ENCODE results near the gene OCA2. TPM values are rescaled to one million over a fixed set of nuclear protein-coding genes. Genes with fewer than 3 reads are reported as not detected.
"Not testable (repeated sequence)": the region's sequence is repeated elsewhere in the genome, so short reads cannot be mapped to it uniquely, and the experiment has no call there.

The OCA2 gene
- total and polyA plus RNA-seq, 2 donors: 0.30 to 3.0 TPM

GRCh38 chr15:27723821-27724220, 375.3 kb downstream of the OCA2 start:
- H3K27ac ChIP-seq (ENCODE audit: low read depth): no peak overlapping the region
- H3K4me3 ChIP-seq (ENCODE audit: low read depth, low read length): no peak overlapping the region
- DNase-seq (ENCODE audit: extremely low spot score): no peak
- 60% methylated on average over 5 of the region's 5 CpGs for WGBS
- H3K36me3 ChIP-seq (ENCODE audit: insufficient read depth): no peaks in the 10 kb centered on the region
- no peaks in the 10 kb centered on the region for H3K4me1 ChIP-seq (ENCODE audit: insufficient read depth)

DNA sequence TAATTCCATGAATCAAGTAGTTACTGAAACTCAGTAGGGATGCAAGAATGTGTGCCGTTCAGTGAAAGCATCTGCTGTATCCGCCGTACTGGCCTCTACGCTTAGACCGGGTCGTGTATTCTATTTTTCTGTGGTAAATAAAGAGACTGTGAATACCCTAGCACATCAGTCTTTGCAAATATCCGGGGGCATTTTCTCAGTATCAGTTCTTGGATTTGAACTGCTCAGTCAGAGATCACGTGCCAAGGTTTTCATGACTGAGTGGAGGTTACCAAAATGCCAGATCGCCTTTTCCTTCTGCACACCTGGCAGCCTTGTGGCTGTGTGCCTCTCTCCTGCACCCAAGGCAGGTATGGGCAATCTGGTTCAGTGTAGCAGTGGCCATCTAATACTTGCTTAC, 377.0 kb downstream of the OCA2 start:
- Histone ChIP-seq H3K36me3 (ENCODE audit: insufficient read depth) (no peaks in the 10 kb centered on the region), H3K4me1 (ENCODE audit: insufficient read depth) (no peaks in the 10 kb centered on the region), H3K4me3 (ENCODE audit: low read depth, low read length) (no peak overlapping the region), H3K27ac (ENCODE audit: low read depth) (no peak overlapping the region)
- no peak for DNase-seq (ENCODE audit: extremely low spot score)
- 79% methylated on average over 9 of the region's 9 CpGs for WGBS

DNA sequence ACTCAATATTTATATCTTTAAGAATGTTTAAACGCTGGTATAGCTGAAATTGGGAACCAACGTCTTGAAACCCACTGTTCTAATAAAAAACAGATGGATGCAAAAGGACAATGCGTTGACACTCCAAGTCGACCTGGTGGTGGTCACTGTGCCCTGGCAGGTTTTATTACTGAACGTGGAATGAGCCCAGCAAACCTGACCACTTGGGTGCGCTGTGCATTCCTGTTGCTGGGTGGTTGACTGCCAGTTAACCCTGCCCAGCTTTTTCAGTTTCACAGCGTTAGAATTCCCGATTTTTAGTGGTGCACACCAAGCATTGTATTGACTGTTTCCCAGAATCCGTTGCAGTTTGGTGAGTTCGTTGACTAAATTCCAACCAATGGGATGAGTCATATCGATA, 384.4 kb downstream of the OCA2 start:
- Histone ChIP-seq H3K4me1 (ENCODE audit: insufficient read depth) (no peaks in the 10 kb centered on the region), H3K4me3 (ENCODE audit: low read depth, low read length) (no peak overlapping the region), H3K27ac (ENCODE audit: low read depth) (no peak overlapping the region), H3K36me3 (ENCODE audit: insufficient read depth) (no peaks in the 10 kb centered on the region)
- 84% methylated on average over 11 of the region's 11 CpGs for WGBS
- no peak for DNase-seq (ENCODE audit: extremely low spot score)

DNA sequence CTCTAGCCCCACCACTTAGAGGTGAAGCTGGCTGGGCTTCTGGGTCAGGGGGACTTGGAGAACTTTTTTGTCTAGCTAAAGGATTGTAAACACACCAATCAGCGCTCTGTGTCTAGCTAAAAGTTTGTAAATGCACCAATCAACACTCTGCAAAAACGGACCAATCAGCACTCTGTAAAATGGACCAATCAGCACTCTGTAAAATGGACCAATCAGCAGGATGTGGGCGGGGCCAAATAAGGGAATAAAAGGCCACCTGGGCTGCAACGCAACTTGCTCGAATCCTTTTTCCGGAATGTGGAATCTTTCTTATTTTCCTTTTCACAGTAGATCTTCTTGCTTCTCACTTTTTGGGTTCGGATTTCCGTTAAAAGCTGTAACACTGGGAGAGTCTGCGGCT, 385.3 kb downstream of the OCA2 start:
- not testable (repeated sequence) for H3K4me1 ChIP-seq (ENCODE audit: insufficient read depth); H3K36me3 ChIP-seq (ENCODE audit: insufficient read depth); DNase-seq (ENCODE audit: extremely low spot score); H3K4me3 ChIP-seq (ENCODE audit: low read depth, low read length); H3K27ac ChIP-seq (ENCODE audit: low read depth)
- 88% methylated on average over 9 of the region's 9 CpGs for WGBS

DNA sequence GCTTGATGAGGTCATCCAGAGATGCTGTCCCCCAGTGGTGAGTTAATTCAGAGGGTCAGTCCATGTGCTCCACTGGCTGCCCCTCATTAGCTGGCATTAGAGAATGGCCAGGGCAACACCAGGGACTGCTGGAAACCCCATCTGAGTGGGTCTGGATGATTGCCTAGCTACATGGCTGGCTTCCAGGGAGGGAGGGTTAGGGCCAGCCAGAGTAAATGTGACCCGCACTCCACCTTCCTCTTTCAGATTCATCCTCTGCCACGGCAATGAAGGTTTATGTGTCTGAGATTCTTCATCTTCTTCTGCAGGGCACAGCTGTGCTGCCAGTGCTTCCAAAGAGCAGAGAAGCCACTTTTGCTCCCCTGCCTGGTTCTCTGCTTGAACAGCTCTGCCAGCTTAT, 391.9 kb downstream of the OCA2 start:
- no peak overlapping the region for H3K4me3 ChIP-seq (ENCODE audit: low read depth, low read length)
- H3K27ac ChIP-seq (ENCODE audit: low read depth): no peak overlapping the region
- no peaks in the 10 kb centered on the region for H3K4me1 ChIP-seq (ENCODE audit: insufficient read depth)
- no peak for DNase-seq (ENCODE audit: extremely low spot score)
- 36% methylated on average over 2 of the region's 2 CpGs for WGBS
- no peaks in the 10 kb centered on the region for H3K36me3 ChIP-seq (ENCODE audit: insufficient read depth)

GRCh38 chr15:27706300-27706699, 392.8 kb downstream of the OCA2 start:
- Histone ChIP-seq H3K4me1 (ENCODE audit: insufficient read depth) (no peaks in the 10 kb centered on the region), H3K36me3 (ENCODE audit: insufficient read depth) (no peaks in the 10 kb centered on the region), H3K27ac (ENCODE audit: low read depth) (no peak overlapping the region), H3K4me3 (ENCODE audit: low read depth, low read length) (no peak overlapping the region)
- no peak for DNase-seq (ENCODE audit: extremely low spot score)
- WGBS: 91% methylated on average over 5 of the region's 5 CpGs

DNA sequence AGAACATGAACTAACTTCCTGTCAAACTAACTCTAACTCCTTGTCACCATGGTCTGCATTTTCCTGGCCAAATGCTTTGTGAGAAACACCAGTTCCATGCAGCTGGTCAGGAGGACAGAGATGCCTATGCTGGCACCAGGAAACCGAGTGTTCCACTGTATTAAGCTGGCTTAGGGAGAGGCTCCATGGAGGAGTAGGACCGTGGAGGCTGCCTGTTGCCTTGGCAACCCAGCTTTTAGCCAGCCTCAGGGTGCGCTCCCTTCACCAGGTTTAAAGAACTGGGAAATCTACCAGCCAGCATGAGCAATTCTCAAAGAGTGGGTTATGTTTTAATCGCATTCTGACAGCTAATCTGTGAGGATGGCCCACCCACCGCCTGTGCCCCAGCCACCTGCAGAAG, 394.1 kb downstream of the OCA2 start:
- H3K4me1 ChIP-seq (ENCODE audit: insufficient read depth): no peaks in the 10 kb centered on the region
- H3K4me3 ChIP-seq (ENCODE audit: low read depth, low read length): no peak overlapping the region
- no peak for DNase-seq (ENCODE audit: extremely low spot score)
- no peaks in the 10 kb centered on the region for H3K36me3 ChIP-seq (ENCODE audit: insufficient read depth)
- no peak overlapping the region for H3K27ac ChIP-seq (ENCODE audit: low read depth)
- WGBS: 72% methylated on average over 5 of the region's 5 CpGs

Other genes starting within 250 kb of the OCA2 start
- 50.1 TPM for gene HERC2, start 222.9 kb upstream of the OCA2 start, total RNA-seq
- gene HERC2, start 222.9 kb upstream of the OCA2 start, polyA plus RNA-seq: 37.9 TPM

Measured in urinary bladder (tissue), 4 donors.